Caco-2 (cell line): ENCODE data around the gene KCNK15. TPM values are rescaled to one million over a fixed set of nuclear protein-coding genes. Genes with fewer than 3 reads are reported as not detected.
"Not testable (repeated sequence)": the region's sequence is repeated elsewhere in the genome, so short reads cannot be mapped to it uniquely, and the experiment has no call there.

Experiments
- BruUV-seq: library from RNA; stranded (reverse); fragments of 400-500 nt; replicated peaks from 2 replicates; lab custom pipeline; 2021; lab: Mats Ljungman, UMichigan
- CTCF ChIA-PET: fragments of 300-600 bp; sonication (Branson Sonifier 250); formaldehyde crosslinking; loops from one replicate; lab custom pipeline; 2022; ENCODE audit warnings: antibody characterized with exemption; lab: Charles Lee
- POLR2A ChIA-PET: fragments of 300-600 bp; sonication (Branson Sonifier 250); formaldehyde crosslinking; loops from one replicate; lab custom pipeline; 2022; ENCODE audit warnings: antibody characterized with exemption; lab: Charles Lee
- DNase-seq, 2 experiments: peaks; one replicate each; pipeline versions ENCODE4 v3.0.0 to v3.0.0-alpha.2; 2020 to 2022
- H3K27me3 ChIP-seq: replicated peaks from 2 replicates; pipeline ENCODE4 v1.6.0; 2011; ENCODE audit warnings: low read length; ENCODE audit not compliant: control insufficient read depth, insufficient read depth
- H3K36me3 ChIP-seq: 2 replicates; pipeline ENCODE4 v1.5.1; 2011; ENCODE audit warnings: low read length; ENCODE audit not compliant: control insufficient read depth, insufficient read depth
- H3K4me1 ChIP-seq: fragments of 250-450 bp; sonication (Bioruptor Pico); 2 replicates; pipeline ENCODE4 v1.5.1; 2020; ENCODE audit warnings: mild to moderate bottlenecking
- H3K4me3 ChIP-seq: 2 replicates; pipeline ENCODE4 v1.5.1; 2011; ENCODE audit warnings: low read depth, mild to moderate bottlenecking, control low read depth, low read length
- H3K9me3 ChIP-seq: fragments of 250-450 bp; sonication (Bioruptor Pico); 2 replicates; pipeline ENCODE4 v1.5.1; 2020; ENCODE audit warnings: mild to moderate bottlenecking, moderate library complexity
- H3K27ac Mint-ChIP-seq: one replicate; pipeline ENCODE4 v1.8.0; 2022; ENCODE audit warnings: mixed read lengths; ENCODE audit not compliant: unreplicated experiment
- H3K27me3 Mint-ChIP-seq: one replicate; pipeline ENCODE4 v1.8.0; 2022; ENCODE audit warnings: mixed read lengths; ENCODE audit not compliant: insufficient read depth, unreplicated experiment
- H3K36me3 Mint-ChIP-seq: one replicate; pipeline ENCODE4 v1.8.0; 2022; ENCODE audit warnings: mild to moderate bottlenecking, mixed read lengths; ENCODE audit not compliant: insufficient read depth, unreplicated experiment
- H3K4me1 Mint-ChIP-seq: one replicate; pipeline ENCODE4 v1.8.0; 2022; ENCODE audit warnings: low read depth, mixed read lengths; ENCODE audit not compliant: unreplicated experiment
- H3K4me3 Mint-ChIP-seq: one replicate; pipeline ENCODE4 v1.8.0; 2022; ENCODE audit warnings: mild to moderate bottlenecking, moderate library complexity, mixed read lengths; ENCODE audit not compliant: unreplicated experiment
- H3K9me3 Mint-ChIP-seq: one replicate; pipeline ENCODE4 v1.8.0; 2022; ENCODE audit warnings: mixed read lengths; ENCODE audit not compliant: unreplicated experiment
- CTCF ChIP-seq, 2 experiments: fragments of 200-600 bp in 1 of 2; IDR thresholded peaks; 1 replicate in 1 of 2; 2 replicates in 1 of 2; pipeline versions ENCODE4 v1.5.1 to v1.8.0; 2011 to 2022; ENCODE audit warnings: antibody characterized with exemption in 1 of 2, control low read depth in 1 of 2, inconsistent platforms in 1 of 2, low read depth in 1 of 2, low read length in 1 of 2, mild to moderate bottlenecking in 1 of 2, moderate library complexity in 1 of 2; ENCODE audit not compliant: insufficient read depth in 1 of 2, severe bottlenecking in 1 of 2, unreplicated experiment in 1 of 2
- intact Hi-C: fragments of 100-400 bp; cut with micrococcal nuclease; formaldehyde crosslinking; loops from one replicate; pipeline ENCODE4 v1.10.0; 2022; ENCODE audit not compliant: unreplicated experiment
- total RNA-seq: library from RNA; stranded (reverse); gene quantifications from 2 replicates; pipeline ENCODE4 v1.2.3, GENCODE V29; 2022

KCNK15 gene
- total RNA-seq, 1 experiment from 2014 or later, result 2.9 TPM

- intact Hi-C loops, result no loop called here
- ChIA-PET CTCF (interaction anchor here (0.6 to 1.3 kb wide), 2 partner anchors 14 to 76 kb away, joined by 3 to 5 read pairs; no protein-coding TSS in a partner anchor), POLR2A (no interaction called here)
- no peak overlapping the region for H3K27ac Mint-ChIP-seq
- no peak overlapping the region for H3K4me3 ChIP-seq
- no peaks in the 10 kb centered on the region for H3K9me3 Mint-ChIP-seq
- no peaks in the 10 kb centered on the region for H3K9me3 ChIP-seq
- peaks cover 11% of the 10 kb centered on the region for H3K27me3 Mint-ChIP-seq
- no peaks in the 10 kb centered on the region; the same call in 1 of the 2 replicates for H3K27me3 ChIP-seq
- no peaks in the 10 kb centered on the region for H3K4me1 Mint-ChIP-seq
- H3K36me3 Mint-ChIP-seq, result no peaks in the 10 kb centered on the region
- no TSS peak for BruUV-seq
- no peaks in the 10 kb centered on the region for H3K4me1 ChIP-seq
- no peak for TF ChIP-seq CTCF (IDR thresholded peaks at IDR 0.05; ENCODE audit: insufficient read depth in 1 of 2, low read depth in 1 of 2, low read length in 1 of 2, severe bottlenecking in 1 of 2, unreplicated experiment in 1 of 2)
- peak in 1 of 2 experiments; percentile 37 for DNase-seq
- no peak overlapping the region for H3K4me3 Mint-ChIP-seq
- no peaks in the 10 kb centered on the region for H3K36me3 ChIP-seq
Observed at GRCh38 chr20:44761423-44761822, 15.8 kb downstream of the KCNK15 start.

GRCh38 chr20:44762466-44763140, 16.9 kb downstream of the KCNK15 start:
- H3K4me3 Mint-ChIP-seq, result no peak overlapping the region
- Histone ChIP-seq H3K4me3 (no peak overlapping the region), H3K27me3 (no peaks in the 10 kb centered on the region; the same call in 1 of the 2 replicates), H3K36me3 (no peaks in the 10 kb centered on the region), H3K4me1 (no peaks in the 10 kb centered on the region), H3K9me3 (no peaks in the 10 kb centered on the region)
- CTCF ChIA-PET, result interaction anchor here (1.3 kb wide), 1 partner anchor 15 kb away, joined by 5 read pairs; no protein-coding TSS in a partner anchor
- BruUV-seq, result no TSS peak
- TF ChIP-seq CTCF (IDR thresholded peaks at IDR 0.05; ENCODE audit: insufficient read depth in 1 of 2, low read depth in 1 of 2, low read length in 1 of 2, severe bottlenecking in 1 of 2, unreplicated experiment in 1 of 2), result no peak
- DNase-seq, result no peak
- POLR2A ChIA-PET, result no interaction called here
- no peak overlapping the region for H3K27ac Mint-ChIP-seq
- no peaks in the 10 kb centered on the region for H3K4me1 Mint-ChIP-seq
- no peaks in the 10 kb centered on the region for H3K9me3 Mint-ChIP-seq
- H3K36me3 Mint-ChIP-seq, result no peaks in the 10 kb centered on the region
- intact Hi-C loops, result no loop called here
- peaks cover 12% of the 10 kb centered on the region for H3K27me3 Mint-ChIP-seq

GRCh38 chr20:44763798-44764197, 18.1 kb downstream of the KCNK15 start:
- H3K4me3 ChIP-seq, POLR2A ChIA-PET, H3K27ac Mint-ChIP-seq, CTCF ChIA-PET, H3K4me1 Mint-ChIP-seq, DNase-seq, H3K9me3 ChIP-seq, H3K9me3 Mint-ChIP-seq, intact Hi-C loops, BruUV-seq, H3K4me3 Mint-ChIP-seq, H3K27me3 ChIP-seq, H3K4me1 ChIP-seq, H3K36me3 ChIP-seq, H3K36me3 Mint-ChIP-seq: not testable (repeated sequence)
- H3K27me3 Mint-ChIP-seq, result peaks cover 12% of the 10 kb centered on the region
